GM21786 (cell line): Measurements from ENCODE around the gene ACTR1A.
A peak's percentile ranks its signal among the peaks of the same experiment; 100 is the strongest.
"Not testable (repeated sequence)": the region's sequence is repeated elsewhere in the genome, so short reads cannot be mapped to it uniquely, and the experiment has no call there.

ENCODE experiments used
- ATAC-seq: cut with Tn5 transposase; IDR thresholded peaks from one replicate; pipeline ENCODE4 v1.9.1; 2021; ENCODE audit not compliant: unreplicated experiment

ACTR1A gene

DNA sequence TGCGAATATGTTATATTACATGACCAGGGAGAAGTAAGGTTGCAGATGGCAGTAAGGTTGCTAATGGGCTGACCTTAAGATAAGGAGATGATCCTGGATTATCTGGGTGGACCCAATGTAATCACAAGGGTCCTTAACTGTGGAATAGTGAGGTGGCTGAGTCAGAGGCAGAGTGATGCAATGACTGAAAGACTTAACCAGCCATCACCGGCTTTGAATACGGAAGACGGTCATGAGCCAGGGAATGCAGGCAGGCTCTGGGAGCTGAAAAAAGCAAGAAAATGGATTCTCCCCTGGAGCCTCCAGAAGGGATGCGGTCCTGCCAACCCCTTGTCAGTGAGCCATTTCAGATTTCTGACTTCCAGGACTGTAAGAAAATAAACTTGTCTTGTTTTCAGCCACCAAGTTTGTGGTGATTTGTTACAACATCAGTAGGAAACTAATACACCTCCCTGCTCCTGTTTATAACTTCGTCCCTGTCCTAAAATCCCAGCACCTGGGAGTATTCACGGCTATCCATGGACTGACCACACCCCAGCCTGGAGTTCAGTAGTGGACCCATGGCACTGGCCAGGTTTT lies 46.5 kb downstream of the ACTR1A start:
- no peak for ATAC-seq

DNA sequence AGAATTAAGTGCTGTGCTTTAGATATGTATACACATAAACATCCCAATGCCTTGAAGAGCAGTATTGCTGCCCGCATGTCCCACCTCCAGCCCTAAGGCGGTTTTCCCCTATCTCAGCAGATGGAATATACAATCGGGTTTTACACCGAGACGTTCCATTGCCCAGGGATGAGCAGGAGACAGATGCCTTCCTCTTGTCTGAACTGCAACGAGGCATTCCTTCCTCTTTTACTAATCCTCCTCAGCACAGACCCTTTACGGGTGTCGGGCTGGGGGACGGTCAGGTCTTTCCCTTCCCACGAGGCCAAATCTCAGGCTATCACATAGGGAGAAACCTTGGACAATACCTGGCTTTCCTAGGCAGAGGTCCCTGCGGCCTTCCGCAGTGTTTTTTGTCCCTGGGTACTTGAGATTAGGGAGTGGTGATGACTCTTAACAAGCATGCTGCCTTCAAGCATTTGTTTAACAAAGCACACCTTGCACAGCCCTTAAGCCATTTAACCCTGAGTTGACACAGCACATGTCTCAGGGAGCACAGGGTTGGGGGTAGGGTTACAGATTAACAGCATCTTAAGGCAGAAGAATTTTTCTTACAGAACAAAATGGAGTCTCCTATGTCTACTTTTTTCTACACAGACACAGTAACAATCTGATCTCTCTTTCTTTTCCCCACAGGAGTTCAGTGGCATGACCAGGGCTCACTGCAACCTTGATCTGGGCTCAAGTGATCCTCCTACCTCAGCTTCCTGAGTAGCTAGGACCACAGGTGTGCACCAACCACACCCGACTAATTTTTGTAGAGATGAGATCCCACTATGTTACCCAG lies 47.6 kb downstream of the ACTR1A start:
- ATAC-seq: not testable (repeated sequence)

- no peak for ATAC-seq
These were observed 49.0 kb downstream of the ACTR1A start for GRCh38 chr10:102453502-102453901.

DNA sequence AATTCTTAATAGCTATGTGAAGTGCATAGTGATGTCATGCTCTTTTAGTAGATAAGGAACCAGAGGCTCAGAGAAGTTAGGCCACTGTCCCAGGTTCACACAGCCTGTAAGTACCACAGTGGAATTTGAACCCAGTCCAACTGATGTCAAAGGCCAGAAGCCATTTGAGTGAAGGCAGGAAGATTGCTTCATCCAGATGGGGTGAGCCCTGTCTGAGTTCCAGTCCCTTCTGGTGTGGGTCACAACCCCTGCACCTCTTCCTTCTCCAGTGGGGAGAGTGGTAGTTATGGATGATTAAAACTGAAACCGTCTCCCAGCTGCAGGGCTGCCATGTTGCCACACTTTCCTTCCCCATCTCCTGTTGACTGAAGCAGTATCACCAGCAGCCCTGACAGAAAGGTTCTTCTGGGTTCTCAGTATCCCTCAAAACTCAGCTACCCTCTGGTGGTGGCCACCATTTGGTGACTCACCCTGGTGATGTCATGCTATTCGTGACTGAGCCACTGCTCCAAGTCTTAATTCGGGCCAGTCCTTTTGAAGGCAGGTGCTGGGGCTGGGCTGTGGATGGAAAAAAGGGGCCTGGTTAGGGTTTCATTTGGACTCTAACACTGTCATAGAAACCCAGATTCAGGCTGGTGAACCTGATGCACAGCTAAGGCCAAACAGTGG lies 49.7 kb downstream of the ACTR1A start:
- no peak for ATAC-seq

DNA sequence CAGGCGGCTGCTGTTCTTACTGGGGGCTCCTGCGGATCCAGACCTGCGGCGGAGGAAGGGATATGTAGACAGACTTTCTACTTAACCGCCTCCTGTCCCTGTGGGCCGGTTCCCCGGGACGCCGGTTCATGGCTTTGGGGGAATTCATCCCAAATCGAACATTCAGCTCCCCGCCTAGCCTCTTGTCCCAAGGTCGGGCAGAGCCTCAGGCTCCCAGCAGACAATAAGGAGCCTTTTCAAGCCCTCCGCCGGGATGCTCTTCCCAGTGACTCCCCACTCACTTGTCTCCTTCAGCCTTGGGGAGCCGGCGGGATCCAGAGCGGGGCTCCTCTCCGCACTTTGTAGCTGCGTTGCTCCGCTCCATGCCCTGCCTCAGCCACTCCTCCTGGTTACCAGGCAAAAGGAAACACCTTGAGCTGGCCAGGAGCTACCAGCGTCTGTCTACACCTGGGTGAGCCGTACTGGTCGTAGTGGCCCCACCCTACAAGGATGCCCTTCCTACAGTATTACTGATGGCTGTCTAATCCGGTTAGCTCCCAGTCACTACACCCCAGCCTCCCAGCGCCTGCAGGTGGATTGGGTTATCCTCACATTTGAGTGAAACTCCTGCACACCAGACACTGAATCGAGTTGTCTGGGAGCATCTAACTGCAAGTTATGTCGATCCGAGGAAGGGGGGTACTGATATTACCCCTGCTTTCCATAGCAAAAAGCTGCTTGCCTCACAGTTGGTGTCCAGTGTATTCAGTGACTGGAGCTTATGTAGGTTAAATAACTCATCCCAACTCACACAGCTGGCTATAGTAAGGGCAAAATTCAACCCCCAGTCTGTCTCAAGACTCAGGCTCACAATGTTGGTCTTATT lies 51.2 kb downstream of the ACTR1A start, which contains the start of gene C10orf95:
Gene C10orf95, minus strand, starts transcription at position 439 of the 865 bp plus-strand sequence. CDS start 450 bp downstream, outside the sequence.
- ATAC-seq: no peak

- peak; percentile 66 for ATAC-seq
These were observed 52.0 kb downstream of the ACTR1A start for GRCh38 chr10:102450374-102451104.

- no peak for ATAC-seq
These were observed 52.5 kb downstream of the ACTR1A start for GRCh38 chr10:102450124-102450373.

GRCh38 chr10:102449321-102450123 lies 53.0 kb downstream of the ACTR1A start:
- ATAC-seq: no peak

- no peak for ATAC-seq
These were observed 57.7 kb downstream of the ACTR1A start for GRCh38 chr10:102444851-102445250.

DNA sequence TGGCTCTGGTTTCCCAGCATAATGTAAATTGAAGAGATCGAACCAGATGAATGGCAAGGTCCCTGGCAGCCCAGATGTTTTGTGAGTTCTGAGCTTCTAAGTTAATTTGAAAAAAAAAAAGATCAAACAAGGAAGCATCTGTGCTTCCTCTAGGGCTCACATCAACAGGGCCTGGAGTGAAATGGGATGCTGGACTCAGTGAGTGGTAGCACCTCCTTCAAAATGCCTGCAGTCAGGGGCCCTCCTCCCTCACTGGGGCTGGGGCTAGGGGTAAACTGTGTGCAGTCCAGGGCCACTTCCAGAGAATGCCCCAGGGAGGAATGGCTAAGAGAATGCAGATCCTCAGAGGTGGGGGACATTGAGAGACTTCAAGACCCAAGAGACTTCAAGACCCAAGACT lies 64.1 kb downstream of the ACTR1A start:
- no peak for ATAC-seq

DNA sequence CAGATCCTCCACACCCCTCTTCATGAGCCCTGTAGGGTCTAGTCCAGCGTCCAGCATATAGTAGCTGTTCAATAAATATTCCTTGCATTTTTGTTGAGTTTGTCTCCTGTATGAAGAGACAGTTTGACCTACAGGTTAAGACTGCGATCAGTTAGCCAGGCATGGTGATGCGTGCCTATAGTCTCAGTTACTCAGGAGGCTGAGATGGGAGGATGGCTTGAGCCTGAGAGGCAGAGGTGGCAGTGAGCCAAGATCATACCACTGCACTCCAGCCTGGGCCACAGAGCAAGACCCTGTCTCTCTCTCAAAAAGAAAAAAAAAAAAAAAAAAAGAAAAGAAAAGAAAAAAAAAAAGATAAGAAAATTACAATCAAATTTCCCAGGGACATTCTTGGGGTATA lies 65.0 kb downstream of the ACTR1A start:
- no peak for ATAC-seq

GRCh38 chr10:102436312-102436711 lies 66.2 kb downstream of the ACTR1A start:
- no peak for ATAC-seq

- ATAC-seq: no peak
These were observed 66.8 kb downstream of the ACTR1A start for GRCh38 chr10:102435529-102436233.

- ATAC-seq: no peak
These were observed 67.4 kb downstream of the ACTR1A start for GRCh38 chr10:102435133-102435497.

GRCh38 chr10:102434394-102435132 lies 67.9 kb downstream of the ACTR1A start:
- no peak for ATAC-seq

DNA sequence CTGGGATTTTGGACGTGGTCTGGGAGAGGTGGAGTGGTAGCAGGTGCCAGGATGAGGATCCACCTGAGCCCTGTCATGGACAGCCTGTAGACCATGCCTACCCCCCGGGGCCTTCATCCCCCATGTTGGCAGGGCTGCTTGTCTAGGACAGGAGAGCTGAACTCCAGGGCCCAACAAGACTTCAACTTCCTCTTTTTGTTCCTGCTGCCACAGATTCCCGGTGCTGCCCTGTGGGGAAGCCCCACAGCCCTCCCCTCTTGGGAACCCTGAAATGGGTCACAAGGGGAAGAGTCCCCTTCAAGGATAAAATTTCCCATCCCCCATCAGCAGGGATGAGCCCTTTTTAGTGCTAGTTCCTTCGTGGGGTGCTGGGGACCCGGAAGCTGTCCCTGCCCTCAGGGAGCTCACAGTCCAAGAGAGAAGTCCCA lies 68.9 kb downstream of the ACTR1A start:
- no peak for ATAC-seq

DNA sequence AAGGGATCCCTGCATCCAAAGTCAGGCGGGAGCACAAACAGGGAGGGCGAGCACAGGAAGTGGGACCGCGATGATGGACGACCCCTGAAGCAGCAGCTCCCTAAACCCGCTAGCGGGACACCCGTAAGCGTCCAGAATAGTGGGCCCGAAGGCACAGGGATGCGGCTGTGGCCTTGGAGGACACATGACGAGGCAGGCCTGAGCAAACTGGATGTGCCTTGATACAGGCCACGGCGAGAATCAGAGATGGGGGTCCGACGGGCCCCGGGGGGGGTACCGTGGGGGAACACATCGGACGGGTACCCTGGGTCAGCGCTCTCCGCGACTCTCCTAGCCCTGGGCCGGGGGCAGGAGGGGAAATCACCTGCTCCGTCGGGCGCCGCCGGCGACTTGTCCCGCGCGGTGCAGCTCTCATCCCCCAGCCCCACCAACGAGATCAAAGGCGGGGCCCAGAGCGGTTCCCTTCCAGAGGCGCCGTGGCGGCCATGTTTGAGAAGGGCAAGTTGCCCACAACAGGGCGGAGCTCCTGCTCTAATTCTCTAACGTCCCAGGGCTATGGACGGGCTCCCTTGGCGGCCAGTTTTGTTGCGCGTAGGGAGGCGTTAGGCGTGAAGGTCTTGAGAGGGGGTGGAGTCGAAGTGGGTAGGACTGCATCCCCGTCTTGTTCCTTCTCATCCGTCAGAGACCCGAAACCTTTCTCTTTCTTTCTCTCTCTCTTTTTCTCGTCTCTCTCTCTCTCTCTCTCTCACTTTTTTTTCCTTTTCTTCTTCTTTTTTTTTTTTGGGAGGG lies 70.2 kb downstream of the ACTR1A start, which contains the start of gene CUEDC2:
Gene CUEDC2, minus strand, starts transcription at position 413 of the 789 bp plus-strand sequence. CDS start 7,386 bp downstream, outside the sequence.
- peak; percentile 89 for ATAC-seq
